Esophagus muscularis mucosa (tissue), 3 donors: ENCODE data around the gene SUMO3.

Experiments used
- CTCF ChIP-seq, 3 experiments: fragments of 200-600 bp in 2 of 3; fragments of 450-650 bp in 1 of 3; sonication (generic) in 2 of 3; IDR thresholded peaks; one replicate each; pipeline ENCODE4 v1.5.1; 2017 to 2019; ENCODE audit warnings: antibody characterized with exemption in 3 of 3, mild to moderate bottlenecking in 2 of 3, moderate library complexity in 1 of 3
- POLR2A ChIP-seq: fragments of 450-650 bp; IDR thresholded peaks from one replicate; pipeline ENCODE4 v1.6.1; 2017; ENCODE audit warnings: antibody characterized with exemption, moderate library complexity, mild to moderate bottlenecking, low read depth
- POLR2AphosphoS5 ChIP-seq, 2 donors: sonication (generic); formaldehyde crosslinking; IDR thresholded peaks; one replicate each; pipeline ENCODE4 v1.6.1; 2017; ENCODE audit warnings: antibody characterized with exemption in 2 of 2

GRCh38 chr21:44790368-44790767, 27.5 kb downstream of the SUMO3 start:
- TF ChIP-seq POLR2A (no peak), CTCF (IDR thresholded peaks at IDR 0.05) (no peak), POLR2AphosphoS5 (IDR thresholded peaks at IDR 0.05) (no peak)
